Upper lobe of right lung (tissue), 1 donor: ENCODE data around the gene EXT2. TPM values are rescaled to one million over a fixed set of nuclear protein-coding genes. Genes with fewer than 3 reads are reported as not detected.
A peak's percentile ranks its signal among the peaks of the same experiment; 100 is the strongest.

Experiments
- ATAC-seq: fragments of 200-7000 bp; cut with Tn5 transposase; one replicate; pipeline ENCODE4 v1.9.1; 2020; ENCODE audit warnings: mild to moderate bottlenecking, moderate library complexity
- DNase-seq: peaks from one replicate; pipeline ENCODE4 v3.0.0-alpha.2; 2020
- H3K27ac ChIP-seq: fragments of 200-600 bp; one replicate; pipeline ENCODE4 v1.8.0; 2022
- H3K27me3 ChIP-seq: fragments of 200-600 bp; one replicate; pipeline ENCODE4 v1.8.0; 2022; ENCODE audit warnings: mild to moderate bottlenecking
- H3K36me3 ChIP-seq: fragments of 200-600 bp; one replicate; pipeline ENCODE4 v1.8.0; 2022
- H3K4me1 ChIP-seq: fragments of 200-600 bp; one replicate; pipeline ENCODE4 v1.8.0; 2022
- H3K4me3 ChIP-seq: fragments of 200-600 bp; one replicate; pipeline ENCODE4 v1.8.0; 2022; ENCODE audit warnings: mild to moderate bottlenecking
- H3K9me3 ChIP-seq: fragments of 200-600 bp; one replicate; pipeline ENCODE4 v1.8.0; 2022
- intact Hi-C: fragments of 100-400 bp; cut with DNase I; formaldehyde crosslinking; loops from one replicate; pipeline ENCODE4 v1.11.0; 2022
- total RNA-seq: library from RNA; stranded (reverse); fragmentation: NEBNext Ultra II Directional; extraction: Animal tissue kit (Norgen Biotek cat#: 25700); gene quantifications from one replicate; pipeline ENCODE4 v1.2.1, GENCODE V29; 2021
- TF ChIP-seq, protein P1 (sequence below): fragments of 200-600 bp; IDR thresholded peaks from one replicate; pipeline ENCODE4 v1.8.0; 2022; ENCODE audit warnings: antibody characterized with exemption
- donor health status: DM: no; HTN: yes; CAD: no; lungs with severe emphysema.

EXT2 gene
- total RNA-seq, 1 donor from 2014 or later, result 61.2 TPM

- H3K27ac ChIP-seq, result no peak overlapping the region
- intact Hi-C loops, result no loop called here
Measured at GRCh38 chr11:44243595-44244343, 148.3 kb downstream of the EXT2 start.

DNA sequence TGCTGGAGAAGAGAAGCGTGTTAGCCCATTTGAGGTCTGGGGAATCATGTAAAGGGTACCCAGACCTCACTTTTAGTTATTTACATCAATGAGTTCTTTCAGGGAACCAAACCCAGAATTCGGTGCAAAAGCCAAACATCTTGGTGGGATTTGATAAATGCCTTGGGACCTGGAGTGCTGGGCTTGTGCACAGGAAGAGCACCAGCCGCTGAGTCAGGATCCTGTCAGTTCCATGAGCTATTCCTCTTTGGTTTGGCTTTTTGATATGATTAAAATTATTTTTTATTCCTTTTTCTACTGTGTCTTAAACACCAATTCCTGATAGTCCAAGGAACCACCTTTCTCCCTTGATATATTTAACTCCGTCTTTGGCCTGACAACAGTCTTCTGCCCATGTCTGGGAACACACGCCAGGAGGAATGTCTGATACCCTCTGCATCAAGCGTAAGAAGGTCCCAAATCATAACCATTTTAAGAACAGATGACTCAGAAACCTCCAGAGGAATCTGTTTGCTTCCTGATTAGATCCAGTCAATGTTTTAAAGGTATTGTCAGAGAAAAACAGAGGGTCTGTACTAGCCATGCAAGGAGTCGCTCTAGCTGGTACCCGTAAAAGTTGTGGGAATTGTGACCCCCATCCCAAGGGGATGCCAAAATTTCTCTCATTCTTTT is 149.3 kb downstream of the EXT2 start:
- Histone ChIP-seq H3K27me3 (no peaks in the 10 kb centered on the region), H3K36me3 (peaks cover 13% of the 10 kb centered on the region), H3K9me3 (no peaks in the 10 kb centered on the region), H3K4me3 (no peak overlapping the region), H3K4me1 (peaks cover 19% of the 10 kb centered on the region), H3K27ac (no peak overlapping the region)
- no peak for DNase-seq
- no peak for ATAC-seq
- TF ChIP-seq, protein P1, sequence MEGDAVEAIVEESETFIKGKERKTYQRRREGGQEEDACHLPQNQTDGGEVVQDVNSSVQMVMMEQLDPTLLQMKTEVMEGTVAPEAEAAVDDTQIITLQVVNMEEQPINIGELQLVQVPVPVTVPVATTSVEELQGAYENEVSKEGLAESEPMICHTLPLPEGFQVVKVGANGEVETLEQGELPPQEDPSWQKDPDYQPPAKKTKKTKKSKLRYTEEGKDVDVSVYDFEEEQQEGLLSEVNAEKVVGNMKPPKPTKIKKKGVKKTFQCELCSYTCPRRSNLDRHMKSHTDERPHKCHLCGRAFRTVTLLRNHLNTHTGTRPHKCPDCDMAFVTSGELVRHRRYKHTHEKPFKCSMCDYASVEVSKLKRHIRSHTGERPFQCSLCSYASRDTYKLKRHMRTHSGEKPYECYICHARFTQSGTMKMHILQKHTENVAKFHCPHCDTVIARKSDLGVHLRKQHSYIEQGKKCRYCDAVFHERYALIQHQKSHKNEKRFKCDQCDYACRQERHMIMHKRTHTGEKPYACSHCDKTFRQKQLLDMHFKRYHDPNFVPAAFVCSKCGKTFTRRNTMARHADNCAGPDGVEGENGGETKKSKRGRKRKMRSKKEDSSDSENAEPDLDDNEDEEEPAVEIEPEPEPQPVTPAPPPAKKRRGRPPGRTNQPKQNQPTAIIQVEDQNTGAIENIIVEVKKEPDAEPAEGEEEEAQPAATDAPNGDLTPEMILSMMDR, result no peak
- intact Hi-C loops, result no loop called here

More at GRCh38 chr11:44243595-44244343, 148.3 kb downstream of the EXT2 start:
- H3K4me3 ChIP-seq, result no peak overlapping the region
- DNase-seq (no peak), ATAC-seq (peak; percentile 63)
- H3K27me3 ChIP-seq, result no peaks in the 10 kb centered on the region
- TF ChIP-seq, protein P1, result no peak
- H3K9me3 ChIP-seq, result no peaks in the 10 kb centered on the region
- peaks cover 19% of the 10 kb centered on the region for H3K4me1 ChIP-seq
- H3K36me3 ChIP-seq, result peaks cover 18% of the 10 kb centered on the region

DNA sequence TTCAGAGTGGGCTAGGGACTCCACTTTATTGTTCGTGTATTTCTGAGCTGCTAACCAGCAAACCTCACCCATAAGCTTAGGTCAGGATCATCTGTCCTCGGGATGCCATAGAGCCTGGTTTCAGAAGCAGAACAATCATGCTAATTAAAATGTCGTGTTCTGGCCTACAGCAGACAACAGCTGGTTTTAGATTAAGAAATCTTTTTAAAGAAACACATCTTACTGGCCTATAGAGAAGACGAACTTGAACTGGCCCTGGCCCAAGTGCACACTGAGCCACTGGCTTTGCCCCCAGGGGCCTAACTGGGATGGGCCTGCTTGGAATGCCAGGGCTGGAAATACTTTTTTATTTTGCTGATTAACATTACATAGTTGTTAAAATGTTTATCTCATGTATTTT is 151.2 kb downstream of the EXT2 start:
- Histone ChIP-seq H3K27me3 (no peaks in the 10 kb centered on the region), H3K4me1 (peaks cover 19% of the 10 kb centered on the region), H3K9me3 (no peaks in the 10 kb centered on the region), H3K27ac (no peak overlapping the region), H3K36me3 (peaks cover 8% of the 10 kb centered on the region), H3K4me3 (no peak overlapping the region)
- TF ChIP-seq, protein P1, result no peak
- ATAC-seq (no peak), DNase-seq (no peak)
- intact Hi-C loops, result no loop called here

DNA sequence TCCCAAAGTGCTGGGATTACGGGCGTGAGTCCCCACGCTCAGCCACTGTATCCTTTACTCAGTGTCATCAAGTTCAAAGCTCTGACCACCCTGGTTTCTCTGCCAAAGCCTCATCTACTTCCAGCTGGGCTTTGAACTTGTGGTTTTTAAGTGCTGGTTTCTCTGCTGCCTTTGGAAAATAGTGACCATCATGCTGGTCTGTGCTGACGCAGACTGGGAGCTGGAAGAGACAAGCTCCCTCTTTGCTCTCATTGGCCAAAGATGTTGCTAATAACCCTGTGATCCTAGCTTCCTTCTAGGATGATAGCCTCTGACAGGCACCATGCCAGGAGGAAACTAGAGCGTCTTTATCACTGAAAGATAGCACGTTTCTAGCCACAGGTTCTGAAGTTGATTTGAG is 152.0 kb downstream of the EXT2 start:
- ATAC-seq, result no peak
- Histone ChIP-seq H3K27ac (no peak overlapping the region), H3K27me3 (no peaks in the 10 kb centered on the region), H3K36me3 (peaks cover 8% of the 10 kb centered on the region), H3K9me3 (no peaks in the 10 kb centered on the region), H3K4me1 (peaks cover 18% of the 10 kb centered on the region), H3K4me3 (no peak overlapping the region)
- intact Hi-C loops, result no loop called here
- TF ChIP-seq, protein P1, result no peak
- no peak for DNase-seq

DNA sequence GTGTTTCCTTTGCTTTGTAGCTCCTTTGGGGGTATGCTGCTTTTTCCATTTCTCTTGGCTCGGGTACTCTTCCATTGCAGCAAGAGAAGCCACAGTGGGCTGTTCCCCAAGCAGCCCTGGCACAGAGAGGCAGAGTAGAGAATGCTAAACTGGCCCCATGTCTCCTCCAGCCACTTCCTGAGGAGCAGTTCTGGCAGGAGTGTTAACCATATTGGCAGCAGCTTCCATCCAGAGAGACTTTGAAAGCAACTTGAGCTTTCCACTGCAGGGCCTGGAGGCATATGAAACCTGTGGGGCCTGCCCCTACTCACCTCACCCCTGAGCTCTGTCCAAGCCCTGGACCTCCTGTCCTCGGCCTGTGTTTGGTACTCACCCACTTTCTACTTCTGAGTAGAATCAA is 152.6 kb downstream of the EXT2 start:
- TF ChIP-seq, protein P1, result no peak
- DNase-seq (no peak), ATAC-seq (no peak)
- peaks cover 8% of the 10 kb centered on the region for H3K36me3 ChIP-seq
- no peaks in the 10 kb centered on the region for H3K27me3 ChIP-seq
- peaks cover 5% of the 10 kb centered on the region for H3K9me3 ChIP-seq
- no peak overlapping the region for H3K4me3 ChIP-seq
- H3K4me1 ChIP-seq, result peaks cover 12% of the 10 kb centered on the region
- no peak overlapping the region for H3K27ac ChIP-seq
- intact Hi-C loops, result no loop called here
